H1 (cell line): ENCODE measurements around the gene TMEM271. TPM values are rescaled to one million over a fixed set of nuclear protein-coding genes. Genes with fewer than 3 reads are reported as not detected.

ENCODE experiments used
- CTCF ChIA-PET: fragments of 300-600 bp; sonication (Branson Sonifier 250); formaldehyde crosslinking; loops from one replicate; lab custom pipeline; 2021; ENCODE audit not compliant: partially characterized antibody; lab: Charles Lee
- POLR2A ChIA-PET: fragments of 300-600 bp; sonication (Branson Sonifier 250); formaldehyde crosslinking; loops from one replicate; lab custom pipeline; 2021; ENCODE audit warnings: inconsistent platforms; ENCODE audit not compliant: partially characterized antibody; lab: Charles Lee
- DNase-seq, 2 experiments: peaks; one replicate each; pipeline versions ENCODE4 v3.0.0 to v3.0.0-alpha.2; 2010 to 2022; ENCODE audit warnings: low spot score in 2 of 2, low read depth in 1 of 2, mixed read lengths in 1 of 2
- FAIRE-seq: peaks from 2 replicates; lab custom pipeline; 2011; peaks lifted over from hg19 to GRCh38; lab: Jason Lieb, UNC
- H2AFZ ChIP-seq: 2 replicates; pipeline ENCODE4 v1.8.1; 2012; ENCODE audit warnings: low read length, inconsistent platforms
- H2AK5ac ChIP-seq: 2 replicates; pipeline ENCODE4 v1.6.1; 2013; ENCODE audit warnings: low read depth, low read length
- H2BK120ac ChIP-seq: replicated peaks from 2 replicates; pipeline ENCODE3; 2013; ENCODE audit warnings: low read depth, low read length, inconsistent platforms
- H2BK12ac ChIP-seq: 2 replicates; pipeline ENCODE4 v1.6.1; 2013; ENCODE audit warnings: low read depth, low read length
- H2BK15ac ChIP-seq: 2 replicates; pipeline ENCODE4 v1.6.1; 2013; ENCODE audit warnings: low read length
- H2BK20ac ChIP-seq: 2 replicates; pipeline ENCODE4 v1.6.1; 2013; ENCODE audit warnings: low read length
- H2BK5ac ChIP-seq: 2 replicates; pipeline ENCODE4 v1.6.1; 2013; ENCODE audit warnings: low read depth, low read length
- H3K14ac ChIP-seq: 2 replicates; pipeline ENCODE4 v1.6.1; 2013; ENCODE audit warnings: inconsistent platforms; ENCODE audit not compliant: insufficient read length
- H3K18ac ChIP-seq: 2 replicates; pipeline ENCODE4 v1.6.1; 2013; ENCODE audit warnings: low read length; ENCODE audit errors: extremely low read depth
- H3K23ac ChIP-seq: 2 replicates; pipeline ENCODE4 v1.6.1; 2013; ENCODE audit warnings: inconsistent platforms; ENCODE audit not compliant: insufficient read length
- H3K23me2 ChIP-seq: 2 replicates; pipeline ENCODE4 v1.6.1; 2013; ENCODE audit warnings: low read depth, low read length
- H3K27ac ChIP-seq: 2 replicates; pipeline ENCODE4 v1.6.1; 2011; ENCODE audit warnings: low read depth, low read length, inconsistent platforms
- H3K27me3 ChIP-seq, 4 experiments: replicated peaks in 1 of 4; 1 replicate in 1 of 4; 2 replicates in 3 of 4; pipeline versions ENCODE4 v1.6.1 to v1.8.1; 2011 to 2013; ENCODE audit warnings: low read length in 3 of 4, mild to moderate bottlenecking in 3 of 4, inconsistent platforms in 2 of 4, mixed read lengths in 2 of 4, moderate library complexity in 1 of 4; ENCODE audit not compliant: control insufficient read depth in 3 of 4, insufficient read depth in 3 of 4; ENCODE audit errors: extremely low read depth in 1 of 4
- H3K36me3 ChIP-seq, 4 experiments: 2 replicates each; pipeline versions ENCODE4 v1.6.1 to v1.8.1; 2011 to 2013; ENCODE audit warnings: mild to moderate bottlenecking in 4 of 4, low read length in 3 of 4, moderate library complexity in 2 of 4, control low read depth in 1 of 4, inconsistent platforms in 1 of 4; ENCODE audit not compliant: insufficient read depth in 4 of 4, control insufficient read depth in 2 of 4
- H3K4ac ChIP-seq: replicated peaks from 2 replicates; pipeline ENCODE3; 2013; ENCODE audit warnings: low read length, low read depth, mixed read lengths, inconsistent platforms; ENCODE audit not compliant: insufficient read length
- H3K4me1 ChIP-seq, 4 experiments: replicated peaks in 1 of 4; 1 replicate in 1 of 4; 2 replicates in 3 of 4; pipeline versions ENCODE4 v1.6.1 to v1.8.1; 2011 to 2013; ENCODE audit warnings: low read length in 3 of 4, inconsistent platforms in 2 of 4, mixed read lengths in 1 of 4; ENCODE audit not compliant: insufficient read depth in 4 of 4, control insufficient read depth in 3 of 4
- H3K4me2 ChIP-seq, 2 experiments: 2 replicates each; pipeline versions ENCODE4 v1.6.1 to v1.8.1; 2011 to 2013; ENCODE audit warnings: low read depth in 2 of 2, low read length in 2 of 2, control low read depth in 1 of 2, inconsistent platforms in 1 of 2, mild to moderate bottlenecking in 1 of 2; ENCODE audit not compliant: insufficient read depth in 1 of 2
- H3K4me3 ChIP-seq, 4 experiments: fragments of 200-600, 300-600 bp in 1 of 4; sonication (generic), shearing (Covaris generic), sonication (Bioruptor Twin) in 1 of 4; 2 replicates each; pipeline versions ENCODE4 v1.5.1 to v1.8.1; 2011 to 2016; ENCODE audit warnings: low read length in 4 of 4, low read depth in 3 of 4, control low read depth in 2 of 4, inconsistent platforms in 2 of 4, mild to moderate bottlenecking in 2 of 4, mixed read lengths in 1 of 4, moderate library complexity in 1 of 4; ENCODE audit not compliant: insufficient read depth in 2 of 4; ENCODE audit errors: extremely low read depth in 1 of 4
- H3K56ac ChIP-seq: replicated peaks from 2 replicates; pipeline ENCODE3; 2013; ENCODE audit warnings: low read depth, mild to moderate bottlenecking, mixed read lengths, low read length, inconsistent platforms; ENCODE audit not compliant: insufficient read length
- H3K79me1 ChIP-seq: 2 replicates; pipeline ENCODE4 v1.6.1; 2013; ENCODE audit warnings: low read depth, low read length, control low read depth
- H3K79me2 ChIP-seq, 2 experiments: 2 replicates each; pipeline versions ENCODE4 v1.6.1 to v1.8.1; 2012 to 2013; ENCODE audit warnings: low read length in 2 of 2, mild to moderate bottlenecking in 2 of 2, inconsistent platforms in 1 of 2; ENCODE audit not compliant: insufficient read depth in 2 of 2, control insufficient read depth in 1 of 2
- H3K9ac ChIP-seq, 4 experiments: replicated peaks in 1 of 4; 1 replicate in 1 of 4; 2 replicates in 3 of 4; pipeline versions ENCODE4 v1.6.1 to v1.8.1; 2011 to 2013; ENCODE audit warnings: low read depth in 3 of 4, low read length in 3 of 4, control low read depth in 2 of 4, mild to moderate bottlenecking in 2 of 4, moderate library complexity in 2 of 4, inconsistent platforms in 1 of 4; ENCODE audit errors: extremely low read depth in 1 of 4
- H3K9me3 ChIP-seq, 2 experiments: 2 replicates each; pipeline versions ENCODE4 v1.6.1 to v1.8.1; 2012 to 2013; ENCODE audit warnings: mild to moderate bottlenecking in 2 of 2, moderate library complexity in 2 of 2, control low read depth in 1 of 2, inconsistent platforms in 1 of 2, low read depth in 1 of 2, low read length in 1 of 2, mixed read lengths in 1 of 2; ENCODE audit not compliant: insufficient read depth in 2 of 2
- H4K20me1 ChIP-seq, 2 experiments: replicated peaks in 1 of 2; 2 replicates each; pipeline versions ENCODE3 to v1.8.1; 2011 to 2013; ENCODE audit warnings: inconsistent platforms in 2 of 2, low read length in 2 of 2, mild to moderate bottlenecking in 1 of 2; ENCODE audit not compliant: insufficient read depth in 2 of 2, control insufficient read depth in 1 of 2
- H4K5ac ChIP-seq: 2 replicates; pipeline ENCODE4 v1.6.1; 2013; ENCODE audit warnings: low read length, low read depth, mixed read lengths, inconsistent platforms; ENCODE audit not compliant: insufficient read length
- H4K8ac ChIP-seq: 2 replicates; pipeline ENCODE4 v1.8.0; 2013; ENCODE audit warnings: mild to moderate bottlenecking, moderate library complexity, low read length, inconsistent platforms; ENCODE audit not compliant: insufficient read depth; ENCODE audit errors: extremely low read depth
- H4K91ac ChIP-seq: replicated peaks from 2 replicates; pipeline ENCODE3; 2013; ENCODE audit warnings: low read length, mixed read lengths, inconsistent platforms; ENCODE audit not compliant: insufficient read length
- CEBPB ChIP-seq: IDR thresholded peaks from 2 replicates; pipeline ENCODE4 v1.6.1; 2012; ENCODE audit warnings: low read depth, low read length
- CHD1 ChIP-seq: IDR thresholded peaks from 2 replicates; pipeline ENCODE4 v1.6.1; 2012; ENCODE audit warnings: low read depth, low read length, improper control_type of control experiment
- E2F6 ChIP-seq: IDR thresholded peaks from 2 replicates; pipeline ENCODE4 v1.6.1; 2012; ENCODE audit warnings: inconsistent platforms
- EZH2 ChIP-seq: fragments of 200-600 bp; sonication (generic); IDR thresholded peaks from 2 replicates; pipeline ENCODE4 v1.7.1; 2012; ENCODE audit warnings: low read depth, mild to moderate bottlenecking, moderate library complexity, low read length, inconsistent platforms; ENCODE audit not compliant: severe bottlenecking
- HDAC2 ChIP-seq, 2 experiments: fragments of 300-600 bp in 1 of 2; sonication (generic) in 1 of 2; IDR thresholded peaks; 2 replicates each; pipeline ENCODE4 v1.6.1; 2011 to 2012; ENCODE audit warnings: low read depth in 2 of 2, low read length in 2 of 2, mild to moderate bottlenecking in 2 of 2, moderate library complexity in 2 of 2, borderline replicate concordance in 1 of 2, inconsistent platforms in 1 of 2
- JUN ChIP-seq: IDR thresholded peaks from 2 replicates; pipeline ENCODE4 v1.6.1; 2011; ENCODE audit warnings: low read depth, mild to moderate bottlenecking, improper control_type of control experiment, low read length
- PHF8 ChIP-seq: fragments of 200-600 bp; sonication (generic); conservative IDR thresholded peaks from 2 replicates; pipeline ENCODE4 v1.7.1; 2012; ENCODE audit warnings: low read depth, mild to moderate bottlenecking, inconsistent platforms, low read length, moderate library complexity
- POLR2AphosphoS5 ChIP-seq: IDR thresholded peaks from 2 replicates; pipeline ENCODE4 v1.6.1; 2011; ENCODE audit warnings: low read depth, low read length
- RBBP5 ChIP-seq: IDR thresholded peaks from 2 replicates; pipeline ENCODE4 v1.7.1; 2012; ENCODE audit warnings: low read depth, mild to moderate bottlenecking, inconsistent platforms, low read length, moderate library complexity, borderline replicate concordance
- SP2 ChIP-seq: IDR thresholded peaks from 2 replicates; pipeline ENCODE4 v1.6.1; 2012; ENCODE audit warnings: mild to moderate bottlenecking, low read length, inconsistent platforms
- SP4 ChIP-seq: IDR thresholded peaks from 2 replicates; pipeline ENCODE4 v1.6.1; 2012; ENCODE audit warnings: low read length, inconsistent platforms
- WGBS, 2 experiments: shearing (Covaris generic) in 1 of 2; methylation state at CpG; one replicate each; pipeline versions ENCODE4 v1.1.6 to v1.1.7; 2013 to 2015; ENCODE audit warnings: low lambda C conversion rate in 2 of 2, mixed read lengths in 2 of 2, inconsistent platforms in 1 of 2, low coverage in 1 of 2, missing lambda C conversion rate in 1 of 2; ENCODE audit not compliant: insufficient replicate concordance in 2 of 2, insufficient coverage in 1 of 2, insufficient read length in 1 of 2; ENCODE audit errors: extremely low coverage in 1 of 2, missing lambda C conversion rate in 1 of 2; 5-methylcytosine and 5-hydroxymethylcytosine counted together
- polyA plus RNA-seq, 7 experiments: library from polyadenylated mRNA; depleted of rRNA in 3 of 7; stranded (reverse) in 5 of 7; unstranded in 2 of 7; fragments of >200 nt in 5 of 7; fragments of 200-250 nt in 2 of 7; gene quantifications; 1 replicate in 5 of 7; 2 replicates in 1 of 7; 4 replicates in 1 of 7; pipeline versions ENCODE4 v1.2.1 to v1.2.3, GENCODE V29; 2011 to 2013; ENCODE audit warnings: missing spikeins in 2 of 7, mixed read lengths in 2 of 7
- total RNA-seq: library from RNA; stranded (reverse); fragmentation: NEBNext Ultra II Directional; extraction: Animal tissue kit (Norgen Biotek cat#: 25700); gene quantifications from 2 replicates; pipeline ENCODE4 v1.2.1, GENCODE V29; 2021

Gene TMEM271
- total and polyA plus RNA-seq, 2 of the 8 experiments (the other 6 are each of a cell fraction or from before 2014, with no cell fraction given) = 0.08 to 0.35 TPM

GRCh38 chr4:561426-561825 is 14.7 kb downstream of the TMEM271 start:
- H3K27ac ChIP-seq = no peak overlapping the region
- no peak overlapping the region for H3K23ac ChIP-seq
- WGBS, 2 experiments = 77% methylated on average over 5 of the region's 5 CpGs; no CpG with 5 or more reads in 1 of the 2 experiments
- H3K18ac ChIP-seq = no peak overlapping the region
- H3K27me3 ChIP-seq = no peaks in the 10 kb centered on the region
- POLR2A ChIA-PET = interaction anchor here (1.7 kb wide), 1 partner anchor 8 kb away, joined by 3 read pairs; no protein-coding TSS in a partner anchor
- H3K36me3 ChIP-seq = no peaks in the 10 kb centered on the region
- no peak overlapping the region for H2BK15ac ChIP-seq
- no peaks in the 10 kb centered on the region for H3K4me1 ChIP-seq
- no peak overlapping the region for H4K5ac ChIP-seq
- H3K4me2 ChIP-seq = no peak overlapping the region
- H4K20me1 ChIP-seq = no peaks in the 10 kb centered on the region
- no peaks in the 10 kb centered on the region for H3K79me1 ChIP-seq
- CTCF ChIA-PET = interaction anchor here (0.8 to 1.1 kb wide), 2 partner anchors 59 to 142 kb away, joined by 3 to 4 read pairs; no protein-coding TSS in a partner anchor
- H3K79me2 ChIP-seq = no peaks in the 10 kb centered on the region
- no peak overlapping the region for H2BK12ac ChIP-seq
- H3K23me2 ChIP-seq = no peaks in the 10 kb centered on the region
- DNase-seq = no peak
- H2BK20ac ChIP-seq = no peak overlapping the region
- FAIRE-seq = no peak
- H2AFZ ChIP-seq = no peak overlapping the region
- no peak overlapping the region for H2AK5ac ChIP-seq
- H4K8ac ChIP-seq = no peak overlapping the region
- no peak overlapping the region for H3K4me3 ChIP-seq
- H2BK5ac ChIP-seq = no peak overlapping the region
- H3K56ac ChIP-seq = no peak overlapping the region
- H4K91ac ChIP-seq = no peak overlapping the region
- peaks cover 18 to 20% of the 10 kb centered on the region in 2 experiments for H3K9me3 ChIP-seq
- no peak overlapping the region for H3K9ac ChIP-seq
- no peak overlapping the region for H3K14ac ChIP-seq
- no peak overlapping the region for H3K4ac ChIP-seq
- H2BK120ac ChIP-seq = no peak overlapping the region
- no peak for TF ChIP-seq POLR2AphosphoS5
- TF ChIP-seq CEBPB = no peak
- no peak for TF ChIP-seq EZH2
- no peak for TF ChIP-seq RBBP5
- TF ChIP-seq HDAC2 (IDR thresholded peaks at IDR 0.05; ENCODE audit: borderline replicate concordance in 1 of 2, low read depth in 2 of 2, low read length in 2 of 2) = no peak
- TF ChIP-seq CHD1 = no peak
- no peak for TF ChIP-seq E2F6
- no peak for TF ChIP-seq PHF8
- TF ChIP-seq JUN = no peak
- TF ChIP-seq SP4 = no peak
- no peak for TF ChIP-seq SP2
